Spleen (tissue), 11 donors: ENCODE measurements around the gene ATP4B. TPM values are rescaled to one million over a fixed set of nuclear protein-coding genes. Genes with fewer than 3 reads are reported as not detected.
A peak's percentile ranks its signal among the peaks of the same experiment; 100 is the strongest.

Source experiments
- DNase-seq: peaks from one replicate; pipeline ENCODE4 v3.0.0-alpha.2; 2020
- H3K27ac ChIP-seq, 8 donors: fragments of 200-600 bp; sonication (generic) in 7 of 8; 1 replicate in 4 of 8; 2 replicates in 4 of 8; pipeline versions ENCODE4 v1.5.0 to v1.8.0; 2016 to 2021; ENCODE audit warnings: inconsistent platforms in 4 of 8, mild to moderate bottlenecking in 4 of 8, moderate library complexity in 1 of 8
- H3K27me3 ChIP-seq, 7 donors: fragments of 200-600 bp; sonication (generic) in 6 of 7; replicated peaks in 1 of 7; 1 replicate in 4 of 7; 2 replicates in 3 of 7; pipeline versions ENCODE4 v1.5.0 to v1.8.0; 2016 to 2021; ENCODE audit warnings: inconsistent platforms in 3 of 7, mild to moderate bottlenecking in 1 of 7
- H3K36me3 ChIP-seq, 6 donors: fragments of 200-600 bp; sonication (generic) in 5 of 6; 1 replicate in 4 of 6; 2 replicates in 2 of 6; pipeline versions ENCODE4 v1.5.0 to v1.8.0; 2016 to 2021; ENCODE audit warnings: inconsistent platforms in 2 of 6
- H3K4me1 ChIP-seq, 6 donors: fragments of 200-600 bp; sonication (generic) in 5 of 6; 1 replicate in 3 of 6; 2 replicates in 3 of 6; pipeline versions ENCODE4 v1.5.0 to v1.8.0; 2016 to 2021; ENCODE audit warnings: inconsistent platforms in 3 of 6
- H3K4me3 ChIP-seq, 8 donors: fragments of 200-600 bp; sonication (generic) in 7 of 8; 1 replicate in 4 of 8; 2 replicates in 4 of 8; pipeline versions ENCODE4 v1.5.0 to v1.8.0; 2016 to 2021; ENCODE audit warnings: inconsistent platforms in 4 of 8, mild to moderate bottlenecking in 4 of 8, moderate library complexity in 2 of 8
- H3K9me3 ChIP-seq, 8 donors: fragments of 200-600 bp; sonication (generic) in 7 of 8; 1 replicate in 4 of 8; 2 replicates in 4 of 8; pipeline versions ENCODE4 v1.5.0 to v1.8.0; 2016 to 2021; ENCODE audit warnings: inconsistent platforms in 4 of 8
- POLR2A ChIP-seq, 3 donors: fragments of 450-650 bp; IDR thresholded peaks; one replicate each; pipeline ENCODE4 v1.5.1; 2017; ENCODE audit warnings: antibody characterized with exemption in 3 of 3, mild to moderate bottlenecking in 1 of 3
- POLR2AphosphoS5 ChIP-seq, 3 donors: sonication (generic); formaldehyde crosslinking; IDR thresholded peaks; one replicate each; pipeline ENCODE4 v1.5.1; 2017; ENCODE audit warnings: antibody characterized with exemption in 3 of 3
- WGBS, 5 donors: extraction: QIAGEN DNeasy Blood & Tissue Kit in 3 of 5; methylation state at CpG; one replicate each; pipeline versions ENCODE4 v1.1.5 to v1.1.7; 2013 to 2018; 5-methylcytosine and 5-hydroxymethylcytosine counted together
- intact Hi-C: fragments of 100-400 bp; cut with DNase I; formaldehyde crosslinking; loops from one replicate; pipeline ENCODE4 v1.15.0; 2023; ENCODE audit warnings: low total_unique reads
- polyA plus RNA-seq, 3 donors: library from polyadenylated mRNA; stranded (reverse); fragments of 200-250 nt; gene quantifications; one replicate each; pipeline ENCODE4 v1.2.1, GENCODE V29; 2013
- total RNA-seq, 7 donors: library from RNA; depleted of rRNA in 3 of 7; stranded (reverse); fragments of >200 nt in 3 of 7; fragmentation: NEBNext Ultra II Directional in 4 of 7; extraction: Animal tissue kit (Norgen Biotek cat#: 25700) in 4 of 7; gene quantifications; one replicate each; pipeline versions ENCODE4 v1.1.0 to v1.2.1, GENCODE V29; 2016 to 2021
- TF ChIP-seq, protein P1 (sequence below), 11 experiments: fragments of 200-600 bp in 7 of 11; fragments of 450-650 bp in 4 of 11; sonication (generic) in 4 of 11; IDR thresholded peaks in 8 of 11; conservative IDR thresholded peaks in 3 of 11; 1 replicate in 7 of 11; 2 replicates in 4 of 11; pipeline versions ENCODE4 v1.4.0 to v1.8.0; 2016 to 2021; ENCODE audit warnings: antibody characterized with exemption in 11 of 11, inconsistent platforms in 4 of 11, mild to moderate bottlenecking in 1 of 11
- donor health status: healthy with polysubstance abuse.
- donor health status: DM: no; HTN: no; CAD: no; lungs with moderate emphysema.
- donor health status: DM: no; HTN: no; CAD: no.
- donor health status: Bipolar disorder and iron deficiency.
- donor health status: healthy.
- donor health status: DM: no; HTN: no; CAD: no.
- donor health status: DM: yes; HTN: yes; CAD: no.

ATP4B gene
- total and polyA plus RNA-seq, 10 donors = 0.09 to 0.46 (median 0.23) TPM; not detected in 4

GRCh38 chr13:113601166-113602070 is 56.6 kb downstream of the ATP4B start:
- no peak for TF ChIP-seq POLR2AphosphoS5 (IDR thresholded peaks at IDR 0.05)
- TF ChIP-seq POLR2A (IDR thresholded peaks at IDR 0.05) = no peak
- TF ChIP-seq, protein P1, sequence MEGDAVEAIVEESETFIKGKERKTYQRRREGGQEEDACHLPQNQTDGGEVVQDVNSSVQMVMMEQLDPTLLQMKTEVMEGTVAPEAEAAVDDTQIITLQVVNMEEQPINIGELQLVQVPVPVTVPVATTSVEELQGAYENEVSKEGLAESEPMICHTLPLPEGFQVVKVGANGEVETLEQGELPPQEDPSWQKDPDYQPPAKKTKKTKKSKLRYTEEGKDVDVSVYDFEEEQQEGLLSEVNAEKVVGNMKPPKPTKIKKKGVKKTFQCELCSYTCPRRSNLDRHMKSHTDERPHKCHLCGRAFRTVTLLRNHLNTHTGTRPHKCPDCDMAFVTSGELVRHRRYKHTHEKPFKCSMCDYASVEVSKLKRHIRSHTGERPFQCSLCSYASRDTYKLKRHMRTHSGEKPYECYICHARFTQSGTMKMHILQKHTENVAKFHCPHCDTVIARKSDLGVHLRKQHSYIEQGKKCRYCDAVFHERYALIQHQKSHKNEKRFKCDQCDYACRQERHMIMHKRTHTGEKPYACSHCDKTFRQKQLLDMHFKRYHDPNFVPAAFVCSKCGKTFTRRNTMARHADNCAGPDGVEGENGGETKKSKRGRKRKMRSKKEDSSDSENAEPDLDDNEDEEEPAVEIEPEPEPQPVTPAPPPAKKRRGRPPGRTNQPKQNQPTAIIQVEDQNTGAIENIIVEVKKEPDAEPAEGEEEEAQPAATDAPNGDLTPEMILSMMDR (IDR thresholded peaks at IDR 0.05 in 8 of 11, conservative IDR thresholded peaks at IDR 0.05 in 3 of 11) = no peak
- Histone ChIP-seq H3K27ac (no peak overlapping the region), H3K4me1 (peaks cover 0 to 18% (median 3%) of the 10 kb centered on the region in 6 donors), H3K4me3 (no peak overlapping the region), H3K9me3 (peaks cover 0 to 7% (median 0%) of the 10 kb centered on the region in 8 donors), H3K36me3 (peaks cover 0 to 75% (median 15%) of the 10 kb centered on the region in 6 donors), H3K27me3 (no peaks in the 10 kb centered on the region)
- DNase-seq = peak; percentile 60
- 94 to 95% (median 94%) methylated on average over 23 to 28 of the region's 28 CpGs for WGBS, 5 donors
- intact Hi-C loops = no loop called here

- Histone ChIP-seq H3K27me3 (no peaks in the 10 kb centered on the region), H3K27ac (no peak overlapping the region), H3K4me1 (peaks cover 0 to 7% (median 0%) of the 10 kb centered on the region in 6 donors), H3K4me3 (no peak overlapping the region), H3K9me3 (peaks cover 0 to 7% (median 0%) of the 10 kb centered on the region in 8 donors), H3K36me3 (peaks cover 0 to 76% (median 19%) of the 10 kb centered on the region in 6 donors)
- intact Hi-C loops = no loop called here
- DNase-seq = peak; percentile 54
- 94 to 99% (median 98%) methylated on average over 12 of the region's 12 CpGs for WGBS, 5 donors
- TF ChIP-seq POLR2AphosphoS5 (IDR thresholded peaks at IDR 0.05) (no peak), POLR2A (IDR thresholded peaks at IDR 0.05) (no peak)
- TF ChIP-seq, protein P1 (IDR thresholded peaks at IDR 0.05 in 8 of 11, conservative IDR thresholded peaks at IDR 0.05 in 3 of 11) = no peak
Measured at GRCh38 chr13:113599391-113599790, 58.6 kb downstream of the ATP4B start.

Other genes with a start within 250 kb of the ATP4B start
- gene ADPRHL1, start 204.7 kb downstream of the ATP4B start, total RNA-seq = 1 to 10 TPM in 6 of 7 donors, under 1 TPM in 1; 0.74 to 4.3 (median 2.0) TPM
- 1 to 10 TPM in 1 of 3 donors, under 1 TPM in 2; 0.52 to 1.1 (median 0.68) TPM for gene ADPRHL1, start 204.7 kb downstream of the ATP4B start, polyA plus RNA-seq
- gene DCUN1D2, start 167.5 kb downstream of the ATP4B start, total RNA-seq = 10 to 100 TPM; 22.7 to 33.1 (median 26.3) TPM
- gene DCUN1D2, start 167.5 kb downstream of the ATP4B start, polyA plus RNA-seq = 10 to 100 TPM in 2 of 3 donors, 1 to 10 TPM in 1; 6.3 to 12.7 (median 11.1) TPM
- gene TFDP1, start 73.4 kb downstream of the ATP4B start, total RNA-seq = 10 to 100 TPM; 47.5 to 91.7 (median 59.4) TPM
- gene TFDP1, start 73.4 kb downstream of the ATP4B start, polyA plus RNA-seq = 10 to 100 TPM; 21.7 to 42.4 (median 40.1) TPM
- gene GRK1, start 9.0 kb upstream of the ATP4B start, total RNA-seq = not detected
- gene GRK1, start 9.0 kb upstream of the ATP4B start, polyA plus RNA-seq = not detected
- 10 to 100 TPM in 6 of 7 donors, 1 to 10 TPM in 1; 5.7 to 26.9 (median 22.2) TPM for gene TMEM255B, start 101.0 kb upstream of the ATP4B start, total RNA-seq
- gene TMEM255B, start 101.0 kb upstream of the ATP4B start, polyA plus RNA-seq = 10 to 100 TPM in 2 of 3 donors, 1 to 10 TPM in 1; 6.0 to 13.0 (median 10.3) TPM
- 10 to 100 TPM; 22.0 to 54.5 (median 39.3) TPM for gene GAS6, start 205.9 kb upstream of the ATP4B start, total RNA-seq
- 10 to 100 TPM; 16.7 to 33.5 (median 18.4) TPM for gene GAS6, start 205.9 kb upstream of the ATP4B start, polyA plus RNA-seq